Measurements from ENCODE around the gene KCTD20. TPM values are rescaled to one million over a fixed set of nuclear protein-coding genes. Genes with fewer than 3 reads are reported as not detected.
A peak's percentile ranks its signal among the peaks of the same experiment; 100 is the strongest.

KCTD20 gene
- total and polyA plus RNA-seq, 9 of the 15 experiments (the other 6 are each of a cell fraction or from before 2014, with no cell fraction given): 28.9 to 160 (median 70.6) TPM

GRCh38 chr6:36423101-36423824, 19.5 kb upstream of the KCTD20 start (continued):
- TF ChIP-seq SAP30 (IDR thresholded peaks at IDR 0.05; ENCODE audit: borderline replicate concordance, insufficient read depth, low read depth, low read length, poor library complexity, severe bottlenecking) (no peak), ELF1 (tag; IDR thresholded peaks at IDR 0.05) (no peak), SLC30A9 (CRISPR knock-in tag; IDR thresholded peaks at IDR 0.05) (no peak), NEUROD1 (IDR thresholded peaks at IDR 0.05; ENCODE audit: borderline replicate concordance, low read depth, low read length, partially characterized antibody) (no peak), FOXJ2 (tag; IDR thresholded peaks at IDR 0.05) (peak; percentile 14; the same call in 1 of the 2 replicates), DDX20 (tag; IDR thresholded peaks at IDR 0.05; ENCODE audit: low read depth) (no peak), WHSC1 (IDR thresholded peaks at IDR 0.05; ENCODE audit: low read length) (no peak), FOS (IDR thresholded peaks at IDR 0.05; ENCODE audit: extremely low read depth, insufficient read length) (peak; percentile 79), ZBTB8A (IDR thresholded peaks at IDR 0.05; ENCODE audit: partially characterized antibody) (no peak), KAT8 (IDR thresholded peaks at IDR 0.05; ENCODE audit: low read depth) (no peak), ARID2 (IDR thresholded peaks at IDR 0.05) (0 out of 2 replicates have a peak, but pooled peaks have one; percentile 28), ZNF561 (CRISPR knock-in tag; conservative IDR thresholded peaks at IDR 0.05) (no peak), ZNF695 (CRISPR knock-in tag; IDR thresholded peaks at IDR 0.05) (no peak), TAF9B (IDR thresholded peaks at IDR 0.05; ENCODE audit: partially characterized antibody) (no peak), ETS2 (tag; IDR thresholded peaks at IDR 0.05; ENCODE audit: borderline replicate concordance, poor library complexity, severe bottlenecking) (no peak), DNMT1 (IDR thresholded peaks at IDR 0.05) (no peak), NFYB (IDR thresholded peaks at IDR 0.05; ENCODE audit: extremely low read depth, insufficient read length) (peak; percentile 49), ZNF584 (CRISPR knock-in tag; IDR thresholded peaks at IDR 0.05; ENCODE audit: low read depth) (peak; percentile 83), ZBTB7A (IDR thresholded peaks at IDR 0.05; ENCODE audit: borderline replicate concordance, control insufficient read depth, low read depth, low read length) (0 out of 2 replicates have a peak, but pooled peaks have one; percentile 18), SIN3B (IDR thresholded peaks at IDR 0.05; ENCODE audit: low read depth) (no peak), ZNF764 (CRISPR knock-in tag; IDR thresholded peaks at IDR 0.05; ENCODE audit: low read depth) (no peak)
- TF ChIP-seq, protein P1, sequence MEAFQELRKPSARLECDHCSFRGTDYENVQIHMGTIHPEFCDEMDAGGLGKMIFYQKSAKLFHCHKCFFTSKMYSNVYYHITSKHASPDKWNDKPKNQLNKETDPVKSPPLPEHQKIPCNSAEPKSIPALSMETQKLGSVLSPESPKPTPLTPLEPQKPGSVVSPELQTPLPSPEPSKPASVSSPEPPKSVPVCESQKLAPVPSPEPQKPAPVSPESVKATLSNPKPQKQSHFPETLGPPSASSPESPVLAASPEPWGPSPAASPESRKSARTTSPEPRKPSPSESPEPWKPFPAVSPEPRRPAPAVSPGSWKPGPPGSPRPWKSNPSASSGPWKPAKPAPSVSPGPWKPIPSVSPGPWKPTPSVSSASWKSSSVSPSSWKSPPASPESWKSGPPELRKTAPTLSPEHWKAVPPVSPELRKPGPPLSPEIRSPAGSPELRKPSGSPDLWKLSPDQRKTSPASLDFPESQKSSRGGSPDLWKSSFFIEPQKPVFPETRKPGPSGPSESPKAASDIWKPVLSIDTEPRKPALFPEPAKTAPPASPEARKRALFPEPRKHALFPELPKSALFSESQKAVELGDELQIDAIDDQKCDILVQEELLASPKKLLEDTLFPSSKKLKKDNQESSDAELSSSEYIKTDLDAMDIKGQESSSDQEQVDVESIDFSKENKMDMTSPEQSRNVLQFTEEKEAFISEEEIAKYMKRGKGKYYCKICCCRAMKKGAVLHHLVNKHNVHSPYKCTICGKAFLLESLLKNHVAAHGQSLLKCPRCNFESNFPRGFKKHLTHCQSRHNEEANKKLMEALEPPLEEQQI (IDR thresholded peaks at IDR 0.05): 0 out of 2 replicates have a peak, but pooled peaks have one; percentile 4
- TF ChIP-seq, protein P2, sequence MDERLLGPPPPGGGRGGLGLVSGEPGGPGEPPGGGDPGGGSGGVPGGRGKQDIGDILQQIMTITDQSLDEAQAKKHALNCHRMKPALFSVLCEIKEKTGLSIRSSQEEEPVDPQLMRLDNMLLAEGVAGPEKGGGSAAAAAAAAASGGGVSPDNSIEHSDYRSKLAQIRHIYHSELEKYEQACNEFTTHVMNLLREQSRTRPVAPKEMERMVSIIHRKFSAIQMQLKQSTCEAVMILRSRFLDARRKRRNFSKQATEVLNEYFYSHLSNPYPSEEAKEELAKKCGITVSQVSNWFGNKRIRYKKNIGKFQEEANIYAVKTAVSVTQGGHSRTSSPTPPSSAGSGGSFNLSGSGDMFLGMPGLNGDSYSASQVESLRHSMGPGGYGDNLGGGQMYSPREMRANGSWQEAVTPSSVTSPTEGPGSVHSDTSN (CRISPR knock-in tag; IDR thresholded peaks at IDR 0.05; ENCODE audit: low read depth): no peak
- TF ChIP-seq, protein P2 (tag; conservative IDR thresholded peaks at IDR 0.05; ENCODE audit: low read depth): peak; percentile 32; the same call in 1 of the 2 replicates
